H1 (cell line): ENCODE measurements around the gene ZNF831.

Experiments
- CEBPB ChIP-seq: IDR thresholded peaks from 2 replicates; pipeline ENCODE4 v1.6.1; 2012; ENCODE audit warnings: low read depth, low read length
- CTCF ChIP-seq, 3 experiments: IDR thresholded peaks; 1 replicate in 2 of 3; 2 replicates in 1 of 3; pipeline versions ENCODE4 v1.5.1 to v1.6.1; 2011; ENCODE audit warnings: low read length in 3 of 3, mild to moderate bottlenecking in 3 of 3, inconsistent platforms in 2 of 3, low read depth in 1 of 3, moderate library complexity in 1 of 3; ENCODE audit not compliant: insufficient read depth in 1 of 3; ENCODE audit errors: control extremely low read depth in 1 of 3
- EP300 ChIP-seq, 2 experiments: IDR thresholded peaks; 1 replicate in 1 of 2; 2 replicates in 1 of 2; pipeline ENCODE4 v1.6.1; 2011 to 2012; ENCODE audit warnings: low read depth in 2 of 2, low read length in 2 of 2, mild to moderate bottlenecking in 2 of 2, borderline replicate concordance in 1 of 2, inconsistent platforms in 1 of 2, moderate library complexity in 1 of 2
- EZH2 ChIP-seq: fragments of 200-600 bp; sonication (generic); IDR thresholded peaks from 2 replicates; pipeline ENCODE4 v1.7.1; 2012; ENCODE audit warnings: low read depth, mild to moderate bottlenecking, moderate library complexity, low read length, inconsistent platforms; ENCODE audit not compliant: severe bottlenecking
- JUN ChIP-seq: IDR thresholded peaks from 2 replicates; pipeline ENCODE4 v1.6.1; 2011; ENCODE audit warnings: low read depth, mild to moderate bottlenecking, improper control_type of control experiment, low read length
- POLR2A ChIP-seq, 2 experiments: IDR thresholded peaks; 1 replicate in 1 of 2; 2 replicates in 1 of 2; pipeline ENCODE4 v1.6.1; 2011; ENCODE audit warnings: low read depth in 2 of 2, low read length in 2 of 2, mild to moderate bottlenecking in 2 of 2; ENCODE audit errors: control extremely low read depth in 1 of 2
- POLR2AphosphoS5 ChIP-seq: IDR thresholded peaks from 2 replicates; pipeline ENCODE4 v1.6.1; 2011; ENCODE audit warnings: low read depth, low read length
- RAD21 ChIP-seq, 2 experiments: IDR thresholded peaks in 1 of 2; conservative IDR thresholded peaks in 1 of 2; 2 replicates each; pipeline ENCODE4 v1.6.1; 2011; ENCODE audit warnings: low read depth in 2 of 2, low read length in 2 of 2, improper control_type of control experiment in 1 of 2, inconsistent platforms in 1 of 2, mild to moderate bottlenecking in 1 of 2, moderate library complexity in 1 of 2
- SRF ChIP-seq: IDR thresholded peaks from 2 replicates; pipeline ENCODE4 v1.6.1; 2011; ENCODE audit warnings: mild to moderate bottlenecking, low read depth, low read length, moderate library complexity
- USF2 ChIP-seq: IDR thresholded peaks from 2 replicates; pipeline ENCODE4 v1.6.1; 2011; ENCODE audit warnings: low read length, improper control_type of control experiment
- ZNF274 ChIP-seq: IDR thresholded peaks from 2 replicates; pipeline ENCODE4 v1.7.0; 2012; ENCODE audit warnings: low read length, borderline replicate concordance; ENCODE audit errors: extremely low read depth
- TF ChIP-seq, protein P1 (sequence below): fragments of 300-600 bp; sonication (generic); IDR thresholded peaks from 2 replicates; pipeline ENCODE4 v1.7.1; 2012; ENCODE audit warnings: low read length, moderate library complexity, mild to moderate bottlenecking, inconsistent platforms; ENCODE audit not compliant: insufficient replicate concordance
- TF ChIP-seq, protein P2 (sequence below): IDR thresholded peaks from 2 replicates; pipeline ENCODE4 v1.6.1; 2012; ENCODE audit warnings: low read length, inconsistent platforms

GRCh38 chr20:59207235-59207634, 43.6 kb downstream of the ZNF831 start:
- TF ChIP-seq CEBPB (no peak), SRF (no peak), POLR2AphosphoS5 (no peak), EP300 (IDR thresholded peaks at IDR 0.05; ENCODE audit: borderline replicate concordance in 1 of 2, low read depth in 2 of 2, low read length in 2 of 2) (no peak), ZNF274 (no peak), JUN (no peak), USF2 (no peak), EZH2 (no peak), RAD21 (IDR thresholded peaks at IDR 0.05 in 1 of 2, conservative IDR thresholded peaks at IDR 0.05 in 1 of 2; ENCODE audit: low read depth in 2 of 2, low read length in 2 of 2) (no peak), CTCF (IDR thresholded peaks at IDR 0.05; ENCODE audit: control extremely low read depth in 1 of 3, insufficient read depth in 1 of 3, low read depth in 1 of 3, low read length in 3 of 3) (no peak), POLR2A (IDR thresholded peaks at IDR 0.05; ENCODE audit: control extremely low read depth in 1 of 2, low read depth in 2 of 2, low read length in 2 of 2) (no peak)
- TF ChIP-seq, protein P1, sequence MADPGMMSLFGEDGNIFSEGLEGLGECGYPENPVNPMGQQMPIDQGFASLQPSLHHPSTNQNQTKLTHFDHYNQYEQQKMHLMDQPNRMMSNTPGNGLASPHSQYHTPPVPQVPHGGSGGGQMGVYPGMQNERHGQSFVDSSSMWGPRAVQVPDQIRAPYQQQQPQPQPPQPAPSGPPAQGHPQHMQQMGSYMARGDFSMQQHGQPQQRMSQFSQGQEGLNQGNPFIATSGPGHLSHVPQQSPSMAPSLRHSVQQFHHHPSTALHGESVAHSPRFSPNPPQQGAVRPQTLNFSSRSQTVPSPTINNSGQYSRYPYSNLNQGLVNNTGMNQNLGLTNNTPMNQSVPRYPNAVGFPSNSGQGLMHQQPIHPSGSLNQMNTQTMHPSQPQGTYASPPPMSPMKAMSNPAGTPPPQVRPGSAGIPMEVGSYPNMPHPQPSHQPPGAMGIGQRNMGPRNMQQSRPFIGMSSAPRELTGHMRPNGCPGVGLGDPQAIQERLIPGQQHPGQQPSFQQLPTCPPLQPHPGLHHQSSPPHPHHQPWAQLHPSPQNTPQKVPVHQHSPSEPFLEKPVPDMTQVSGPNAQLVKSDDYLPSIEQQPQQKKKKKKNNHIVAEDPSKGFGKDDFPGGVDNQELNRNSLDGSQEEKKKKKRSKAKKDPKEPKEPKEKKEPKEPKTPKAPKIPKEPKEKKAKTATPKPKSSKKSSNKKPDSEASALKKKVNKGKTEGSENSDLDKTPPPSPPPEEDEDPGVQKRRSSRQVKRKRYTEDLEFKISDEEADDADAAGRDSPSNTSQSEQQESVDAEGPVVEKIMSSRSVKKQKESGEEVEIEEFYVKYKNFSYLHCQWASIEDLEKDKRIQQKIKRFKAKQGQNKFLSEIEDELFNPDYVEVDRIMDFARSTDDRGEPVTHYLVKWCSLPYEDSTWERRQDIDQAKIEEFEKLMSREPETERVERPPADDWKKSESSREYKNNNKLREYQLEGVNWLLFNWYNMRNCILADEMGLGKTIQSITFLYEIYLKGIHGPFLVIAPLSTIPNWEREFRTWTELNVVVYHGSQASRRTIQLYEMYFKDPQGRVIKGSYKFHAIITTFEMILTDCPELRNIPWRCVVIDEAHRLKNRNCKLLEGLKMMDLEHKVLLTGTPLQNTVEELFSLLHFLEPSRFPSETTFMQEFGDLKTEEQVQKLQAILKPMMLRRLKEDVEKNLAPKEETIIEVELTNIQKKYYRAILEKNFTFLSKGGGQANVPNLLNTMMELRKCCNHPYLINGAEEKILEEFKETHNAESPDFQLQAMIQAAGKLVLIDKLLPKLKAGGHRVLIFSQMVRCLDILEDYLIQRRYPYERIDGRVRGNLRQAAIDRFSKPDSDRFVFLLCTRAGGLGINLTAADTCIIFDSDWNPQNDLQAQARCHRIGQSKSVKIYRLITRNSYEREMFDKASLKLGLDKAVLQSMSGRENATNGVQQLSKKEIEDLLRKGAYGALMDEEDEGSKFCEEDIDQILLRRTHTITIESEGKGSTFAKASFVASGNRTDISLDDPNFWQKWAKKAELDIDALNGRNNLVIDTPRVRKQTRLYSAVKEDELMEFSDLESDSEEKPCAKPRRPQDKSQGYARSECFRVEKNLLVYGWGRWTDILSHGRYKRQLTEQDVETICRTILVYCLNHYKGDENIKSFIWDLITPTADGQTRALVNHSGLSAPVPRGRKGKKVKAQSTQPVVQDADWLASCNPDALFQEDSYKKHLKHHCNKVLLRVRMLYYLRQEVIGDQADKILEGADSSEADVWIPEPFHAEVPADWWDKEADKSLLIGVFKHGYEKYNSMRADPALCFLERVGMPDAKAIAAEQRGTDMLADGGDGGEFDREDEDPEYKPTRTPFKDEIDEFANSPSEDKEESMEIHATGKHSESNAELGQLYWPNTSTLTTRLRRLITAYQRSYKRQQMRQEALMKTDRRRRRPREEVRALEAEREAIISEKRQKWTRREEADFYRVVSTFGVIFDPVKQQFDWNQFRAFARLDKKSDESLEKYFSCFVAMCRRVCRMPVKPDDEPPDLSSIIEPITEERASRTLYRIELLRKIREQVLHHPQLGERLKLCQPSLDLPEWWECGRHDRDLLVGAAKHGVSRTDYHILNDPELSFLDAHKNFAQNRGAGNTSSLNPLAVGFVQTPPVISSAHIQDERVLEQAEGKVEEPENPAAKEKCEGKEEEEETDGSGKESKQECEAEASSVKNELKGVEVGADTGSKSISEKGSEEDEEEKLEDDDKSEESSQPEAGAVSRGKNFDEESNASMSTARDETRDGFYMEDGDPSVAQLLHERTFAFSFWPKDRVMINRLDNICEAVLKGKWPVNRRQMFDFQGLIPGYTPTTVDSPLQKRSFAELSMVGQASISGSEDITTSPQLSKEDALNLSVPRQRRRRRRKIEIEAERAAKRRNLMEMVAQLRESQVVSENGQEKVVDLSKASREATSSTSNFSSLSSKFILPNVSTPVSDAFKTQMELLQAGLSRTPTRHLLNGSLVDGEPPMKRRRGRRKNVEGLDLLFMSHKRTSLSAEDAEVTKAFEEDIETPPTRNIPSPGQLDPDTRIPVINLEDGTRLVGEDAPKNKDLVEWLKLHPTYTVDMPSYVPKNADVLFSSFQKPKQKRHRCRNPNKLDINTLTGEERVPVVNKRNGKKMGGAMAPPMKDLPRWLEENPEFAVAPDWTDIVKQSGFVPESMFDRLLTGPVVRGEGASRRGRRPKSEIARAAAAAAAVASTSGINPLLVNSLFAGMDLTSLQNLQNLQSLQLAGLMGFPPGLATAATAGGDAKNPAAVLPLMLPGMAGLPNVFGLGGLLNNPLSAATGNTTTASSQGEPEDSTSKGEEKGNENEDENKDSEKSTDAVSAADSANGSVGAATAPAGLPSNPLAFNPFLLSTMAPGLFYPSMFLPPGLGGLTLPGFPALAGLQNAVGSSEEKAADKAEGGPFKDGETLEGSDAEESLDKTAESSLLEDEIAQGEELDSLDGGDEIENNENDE: no peak
- TF ChIP-seq, protein P2, sequence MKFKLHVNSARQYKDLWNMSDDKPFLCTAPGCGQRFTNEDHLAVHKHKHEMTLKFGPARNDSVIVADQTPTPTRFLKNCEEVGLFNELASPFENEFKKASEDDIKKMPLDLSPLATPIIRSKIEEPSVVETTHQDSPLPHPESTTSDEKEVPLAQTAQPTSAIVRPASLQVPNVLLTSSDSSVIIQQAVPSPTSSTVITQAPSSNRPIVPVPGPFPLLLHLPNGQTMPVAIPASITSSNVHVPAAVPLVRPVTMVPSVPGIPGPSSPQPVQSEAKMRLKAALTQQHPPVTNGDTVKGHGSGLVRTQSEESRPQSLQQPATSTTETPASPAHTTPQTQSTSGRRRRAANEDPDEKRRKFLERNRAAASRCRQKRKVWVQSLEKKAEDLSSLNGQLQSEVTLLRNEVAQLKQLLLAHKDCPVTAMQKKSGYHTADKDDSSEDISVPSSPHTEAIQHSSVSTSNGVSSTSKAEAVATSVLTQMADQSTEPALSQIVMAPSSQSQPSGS: no peak
